ENCODE results near the gene STARD4.

GRCh38 chr5:111555760-111556159 is 43.4 kb upstream of the STARD4 start:
- TF ChIP-seq CTCF (IDR thresholded peaks at IDR 0.05) = no peak
- no peak for TF ChIP-seq POLR2A (IDR thresholded peaks at IDR 0.05)

Measured in Peyer's patch (tissue), 4 donors.